ENCODE data around the gene AUTS2. TPM values are rescaled to one million over a fixed set of nuclear protein-coding genes. Genes with fewer than 3 reads are reported as not detected.

The AUTS2 gene
- polyA plus RNA-seq, 1 donor from 2014 or later = 97.3 TPM

DNA sequence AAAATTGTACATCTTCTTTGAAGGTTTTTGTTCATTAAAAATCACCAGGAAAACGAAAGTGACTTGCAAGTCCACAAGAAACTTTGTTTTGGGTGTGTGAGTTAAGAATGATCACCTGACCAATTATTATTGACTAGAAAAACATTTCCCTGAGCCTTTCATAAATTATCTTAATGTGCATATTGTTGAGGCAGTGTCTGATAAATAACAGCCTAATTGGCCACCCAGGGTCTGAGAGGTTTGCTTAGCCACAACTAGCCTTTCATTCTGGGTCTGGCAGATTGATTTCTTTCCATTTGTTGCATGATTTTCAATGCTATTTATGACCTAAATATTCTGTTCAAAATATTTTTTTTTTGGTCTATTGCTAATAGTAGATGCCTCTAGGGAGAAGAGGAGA is 152.8 kb downstream of the AUTS2 start:
- Histone ChIP-seq H3K4me2 (ENCODE audit: low read length) (no peak overlapping the region), H3K9me2 (ENCODE audit: insufficient read depth, low read length) (no peaks in the 10 kb centered on the region), H3K27me3 (ENCODE audit: insufficient read depth, low read depth, low read length) (no peaks in the 10 kb centered on the region), H3K4me3 (ENCODE audit: low read length) (no peak overlapping the region), H3K36me3 (ENCODE audit: insufficient read depth, low read length) (no peaks in the 10 kb centered on the region), H3K79me2 (replicated peaks; ENCODE audit: insufficient read depth, low read length) (peaks cover 72% of the 10 kb centered on the region), H3K9ac (ENCODE audit: low read length) (no peak overlapping the region), H3F3A (ENCODE audit: insufficient read depth, low read length, poor library complexity, severe bottlenecking) (no peaks in the 10 kb centered on the region), H4K20me1 (ENCODE audit: insufficient read depth) (peaks cover 13% of the 10 kb centered on the region), H3K27ac (ENCODE audit: low read length) (no peak overlapping the region), H3K9me3 (ENCODE audit: low read length) (no peaks in the 10 kb centered on the region), H2AFZ (ENCODE audit: low read depth, low read length) (no peak overlapping the region)
- TF ChIP-seq EP300 (conservative IDR thresholded peaks at IDR 0.05; ENCODE audit: poor library complexity, severe bottlenecking) (no peak), SMC3 (conservative IDR thresholded peaks at IDR 0.05; ENCODE audit: poor library complexity) (no peak), EZH2 (IDR thresholded peaks at IDR 0.05; ENCODE audit: borderline replicate concordance, insufficient read depth, low read length, poor library complexity, severe bottlenecking) (no peak)

DNA sequence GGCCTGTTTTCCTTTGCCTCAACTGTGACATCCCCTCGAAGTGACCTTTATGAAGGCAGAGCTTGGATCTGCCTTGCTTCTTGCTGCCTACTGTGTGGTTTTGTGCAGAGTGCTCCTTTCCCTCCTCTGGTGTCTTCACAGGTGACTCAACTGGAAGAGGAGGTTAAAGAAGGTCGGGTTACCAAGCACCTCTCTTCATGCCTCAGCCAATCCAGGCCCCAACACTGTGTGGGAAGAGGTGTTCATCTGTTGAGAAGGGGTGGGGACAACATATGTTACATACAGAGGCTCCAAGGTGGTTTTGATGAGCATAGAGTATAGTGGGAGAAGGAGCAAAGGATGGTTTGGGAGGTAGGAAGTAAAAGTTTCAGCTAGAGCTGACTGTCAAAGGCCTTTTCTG is 155.7 kb downstream of the AUTS2 start:
- no peak overlapping the region for H3K9ac ChIP-seq (ENCODE audit: low read length)
- H4K20me1 ChIP-seq (ENCODE audit: insufficient read depth) = peaks cover 13% of the 10 kb centered on the region
- H3F3A ChIP-seq (ENCODE audit: insufficient read depth, low read length, poor library complexity, severe bottlenecking) = no peaks in the 10 kb centered on the region
- no peaks in the 10 kb centered on the region for H3K9me2 ChIP-seq (ENCODE audit: insufficient read depth, low read length)
- peaks cover 70% of the 10 kb centered on the region for H3K79me2 ChIP-seq (replicated peaks; ENCODE audit: insufficient read depth, low read length)
- no peak overlapping the region for H3K27ac ChIP-seq (ENCODE audit: low read length)
- no peak overlapping the region for H2AFZ ChIP-seq (ENCODE audit: low read depth, low read length)
- no peak for TF ChIP-seq MXI1 (conservative IDR thresholded peaks at IDR 0.05; ENCODE audit: poor library complexity, severe bottlenecking)
- TF ChIP-seq, protein P1, sequence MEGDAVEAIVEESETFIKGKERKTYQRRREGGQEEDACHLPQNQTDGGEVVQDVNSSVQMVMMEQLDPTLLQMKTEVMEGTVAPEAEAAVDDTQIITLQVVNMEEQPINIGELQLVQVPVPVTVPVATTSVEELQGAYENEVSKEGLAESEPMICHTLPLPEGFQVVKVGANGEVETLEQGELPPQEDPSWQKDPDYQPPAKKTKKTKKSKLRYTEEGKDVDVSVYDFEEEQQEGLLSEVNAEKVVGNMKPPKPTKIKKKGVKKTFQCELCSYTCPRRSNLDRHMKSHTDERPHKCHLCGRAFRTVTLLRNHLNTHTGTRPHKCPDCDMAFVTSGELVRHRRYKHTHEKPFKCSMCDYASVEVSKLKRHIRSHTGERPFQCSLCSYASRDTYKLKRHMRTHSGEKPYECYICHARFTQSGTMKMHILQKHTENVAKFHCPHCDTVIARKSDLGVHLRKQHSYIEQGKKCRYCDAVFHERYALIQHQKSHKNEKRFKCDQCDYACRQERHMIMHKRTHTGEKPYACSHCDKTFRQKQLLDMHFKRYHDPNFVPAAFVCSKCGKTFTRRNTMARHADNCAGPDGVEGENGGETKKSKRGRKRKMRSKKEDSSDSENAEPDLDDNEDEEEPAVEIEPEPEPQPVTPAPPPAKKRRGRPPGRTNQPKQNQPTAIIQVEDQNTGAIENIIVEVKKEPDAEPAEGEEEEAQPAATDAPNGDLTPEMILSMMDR (IDR thresholded peaks at IDR 0.05; ENCODE audit: poor library complexity, severe bottlenecking) = no peak
- TF ChIP-seq EP300 (conservative IDR thresholded peaks at IDR 0.05; ENCODE audit: poor library complexity, severe bottlenecking) = no peak
- no peak for TF ChIP-seq POLR2AphosphoS5 (IDR thresholded peaks at IDR 0.05)
- TF ChIP-seq EZH2 (IDR thresholded peaks at IDR 0.05; ENCODE audit: borderline replicate concordance, insufficient read depth, low read length, poor library complexity, severe bottlenecking) = no peak
- TF ChIP-seq SMC3 (conservative IDR thresholded peaks at IDR 0.05; ENCODE audit: poor library complexity) = no peak
- TF ChIP-seq, protein P2, sequence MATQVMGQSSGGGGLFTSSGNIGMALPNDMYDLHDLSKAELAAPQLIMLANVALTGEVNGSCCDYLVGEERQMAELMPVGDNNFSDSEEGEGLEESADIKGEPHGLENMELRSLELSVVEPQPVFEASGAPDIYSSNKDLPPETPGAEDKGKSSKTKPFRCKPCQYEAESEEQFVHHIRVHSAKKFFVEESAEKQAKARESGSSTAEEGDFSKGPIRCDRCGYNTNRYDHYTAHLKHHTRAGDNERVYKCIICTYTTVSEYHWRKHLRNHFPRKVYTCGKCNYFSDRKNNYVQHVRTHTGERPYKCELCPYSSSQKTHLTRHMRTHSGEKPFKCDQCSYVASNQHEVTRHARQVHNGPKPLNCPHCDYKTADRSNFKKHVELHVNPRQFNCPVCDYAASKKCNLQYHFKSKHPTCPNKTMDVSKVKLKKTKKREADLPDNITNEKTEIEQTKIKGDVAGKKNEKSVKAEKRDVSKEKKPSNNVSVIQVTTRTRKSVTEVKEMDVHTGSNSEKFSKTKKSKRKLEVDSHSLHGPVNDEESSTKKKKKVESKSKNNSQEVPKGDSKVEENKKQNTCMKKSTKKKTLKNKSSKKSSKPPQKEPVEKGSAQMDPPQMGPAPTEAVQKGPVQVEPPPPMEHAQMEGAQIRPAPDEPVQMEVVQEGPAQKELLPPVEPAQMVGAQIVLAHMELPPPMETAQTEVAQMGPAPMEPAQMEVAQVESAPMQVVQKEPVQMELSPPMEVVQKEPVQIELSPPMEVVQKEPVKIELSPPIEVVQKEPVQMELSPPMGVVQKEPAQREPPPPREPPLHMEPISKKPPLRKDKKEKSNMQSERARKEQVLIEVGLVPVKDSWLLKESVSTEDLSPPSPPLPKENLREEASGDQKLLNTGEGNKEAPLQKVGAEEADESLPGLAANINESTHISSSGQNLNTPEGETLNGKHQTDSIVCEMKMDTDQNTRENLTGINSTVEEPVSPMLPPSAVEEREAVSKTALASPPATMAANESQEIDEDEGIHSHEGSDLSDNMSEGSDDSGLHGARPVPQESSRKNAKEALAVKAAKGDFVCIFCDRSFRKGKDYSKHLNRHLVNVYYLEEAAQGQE (IDR thresholded peaks at IDR 0.05; ENCODE audit: borderline replicate concordance) = no peak
- no peak for TF ChIP-seq RAD21 (conservative IDR thresholded peaks at IDR 0.05)
- H3K36me3 ChIP-seq (ENCODE audit: insufficient read depth, low read length) = no peaks in the 10 kb centered on the region
- no peak overlapping the region for H3K4me2 ChIP-seq (ENCODE audit: low read length)
- no peaks in the 10 kb centered on the region for H3K27me3 ChIP-seq (ENCODE audit: insufficient read depth, low read depth, low read length)
- no peak overlapping the region for H3K4me3 ChIP-seq (ENCODE audit: low read length)
- H3K9me3 ChIP-seq (ENCODE audit: low read length) = no peaks in the 10 kb centered on the region

DNA sequence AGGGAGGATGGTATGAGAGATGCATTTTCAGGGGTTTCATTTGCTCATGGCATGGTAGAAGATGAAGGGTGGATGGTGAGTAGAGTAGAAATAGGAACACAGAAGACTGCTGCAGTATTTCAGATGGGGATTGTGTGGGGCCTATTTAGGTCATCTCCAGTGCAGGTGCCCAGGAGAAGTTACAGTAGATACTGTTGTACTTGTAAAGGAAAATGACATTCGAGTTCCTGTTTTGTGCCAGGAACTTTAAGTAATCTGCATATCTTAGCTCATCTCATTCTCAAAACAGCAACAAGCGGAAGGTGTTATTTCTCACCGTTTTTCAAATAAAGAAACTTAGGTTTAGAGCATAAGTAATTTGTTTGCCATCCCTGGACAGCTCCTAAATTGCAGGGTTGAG is 156.2 kb downstream of the AUTS2 start:
- Histone ChIP-seq H3K27me3 (ENCODE audit: insufficient read depth, low read depth, low read length) (no peaks in the 10 kb centered on the region), H3K9ac (ENCODE audit: low read length) (no peak overlapping the region), H4K20me1 (ENCODE audit: insufficient read depth) (peaks cover 13% of the 10 kb centered on the region), H3K79me2 (replicated peaks; ENCODE audit: insufficient read depth, low read length) (peaks cover 71% of the 10 kb centered on the region), H3F3A (ENCODE audit: insufficient read depth, low read length, poor library complexity, severe bottlenecking) (no peaks in the 10 kb centered on the region), H3K9me2 (ENCODE audit: insufficient read depth, low read length) (no peaks in the 10 kb centered on the region), H3K36me3 (ENCODE audit: insufficient read depth, low read length) (no peaks in the 10 kb centered on the region), H3K27ac (ENCODE audit: low read length) (no peak overlapping the region), H2AFZ (ENCODE audit: low read depth, low read length) (no peak overlapping the region), H3K4me3 (ENCODE audit: low read length) (no peak overlapping the region), H3K4me2 (ENCODE audit: low read length) (no peak overlapping the region), H3K9me3 (ENCODE audit: low read length) (no peaks in the 10 kb centered on the region)
- TF ChIP-seq EZH2 (IDR thresholded peaks at IDR 0.05; ENCODE audit: borderline replicate concordance, insufficient read depth, low read length, poor library complexity, severe bottlenecking) (no peak), EP300 (conservative IDR thresholded peaks at IDR 0.05; ENCODE audit: poor library complexity, severe bottlenecking) (no peak), MXI1 (conservative IDR thresholded peaks at IDR 0.05; ENCODE audit: poor library complexity, severe bottlenecking) (no peak), SMC3 (conservative IDR thresholded peaks at IDR 0.05; ENCODE audit: poor library complexity) (no peak), POLR2AphosphoS5 (IDR thresholded peaks at IDR 0.05) (no peak)
- TF ChIP-seq, protein P2 (IDR thresholded peaks at IDR 0.05; ENCODE audit: borderline replicate concordance) = no peak
